Activated CD4-positive, alpha-beta T cell treated with anti-CD3 and anti-CD28 coated beads, Interleukin-2, amount 10 ng/mL, durations not matched to agents 7 days and 5 days (primary cell): ENCODE results near the gene UBR3. TPM values are rescaled to one million over a fixed set of nuclear protein-coding genes. Genes with fewer than 3 reads are reported as not detected.
"Not testable (repeated sequence)": the region's sequence is repeated elsewhere in the genome, so short reads cannot be mapped to it uniquely, and the experiment has no call there.

Experiments
- CTCF ChIA-PET: fragments of 350-600 bp; sonication (Branson Sonifier 250); formaldehyde crosslinking; loops from one replicate; lab custom pipeline; 2021; ENCODE audit warnings: antibody characterized with exemption; lab: Charles Lee
- POLR2A ChIA-PET: fragments of 350-600 bp; sonication (Branson Sonifier 250); formaldehyde crosslinking; loops from one replicate; lab custom pipeline; 2021; ENCODE audit warnings: antibody characterized with exemption; lab: Charles Lee
- DNase-seq: peaks from one replicate; pipeline ENCODE4 v3.0.0-alpha.2; 2020
- H3K27ac Mint-ChIP-seq: one replicate; pipeline ENCODE4 v1.8.0; 2021; ENCODE audit warnings: mild to moderate bottlenecking, moderate library complexity, mixed read lengths
- H3K27me3 Mint-ChIP-seq: one replicate; pipeline ENCODE4 v1.8.0; 2021; ENCODE audit warnings: mixed read lengths
- H3K36me3 Mint-ChIP-seq: one replicate; pipeline ENCODE4 v1.8.0; 2021; ENCODE audit warnings: low read depth, mixed read lengths
- H3K4me1 Mint-ChIP-seq: one replicate; pipeline ENCODE4 v1.8.0; 2021; ENCODE audit warnings: mixed read lengths
- H3K4me3 Mint-ChIP-seq: one replicate; pipeline ENCODE4 v1.8.0; 2021; ENCODE audit warnings: mild to moderate bottlenecking, moderate library complexity, mixed read lengths
- H3K9me3 Mint-ChIP-seq: one replicate; pipeline ENCODE4 v1.8.0; 2021; ENCODE audit warnings: mixed read lengths
- total RNA-seq, 2 experiments: library from RNA; stranded (reverse); gene quantifications; one replicate each; pipeline ENCODE4 v1.2.3, GENCODE V29; 2021

The UBR3 gene
- total RNA-seq, 2 experiments from 2014 or later = 22.4 to 27.4 TPM

GRCh38 chr2:169928463-169928864, 101.2 kb downstream of the UBR3 start:
- DNase-seq = peak; percentile 22
- Mint-ChIP-seq H3K4me1 (no peaks in the 10 kb centered on the region), H3K4me3 (no peak overlapping the region), H3K27me3 (no peaks in the 10 kb centered on the region), H3K9me3 (no peaks in the 10 kb centered on the region), H3K27ac (no peak overlapping the region), H3K36me3 (peaks cover 3% of the 10 kb centered on the region)
- CTCF ChIA-PET = no interaction called here
- POLR2A ChIA-PET = no interaction called here

- Mint-ChIP-seq H3K36me3 (peaks cover 16% of the 10 kb centered on the region), H3K9me3 (no peaks in the 10 kb centered on the region), H3K4me3 (no peak overlapping the region), H3K27ac (no peak overlapping the region), H3K4me1 (no peaks in the 10 kb centered on the region), H3K27me3 (no peaks in the 10 kb centered on the region)
- DNase-seq = no peak
- ChIA-PET CTCF (no interaction called here), POLR2A (no interaction called here)
Observed at GRCh38 chr2:169933124-169933711, 106.0 kb downstream of the UBR3 start.

DNA sequence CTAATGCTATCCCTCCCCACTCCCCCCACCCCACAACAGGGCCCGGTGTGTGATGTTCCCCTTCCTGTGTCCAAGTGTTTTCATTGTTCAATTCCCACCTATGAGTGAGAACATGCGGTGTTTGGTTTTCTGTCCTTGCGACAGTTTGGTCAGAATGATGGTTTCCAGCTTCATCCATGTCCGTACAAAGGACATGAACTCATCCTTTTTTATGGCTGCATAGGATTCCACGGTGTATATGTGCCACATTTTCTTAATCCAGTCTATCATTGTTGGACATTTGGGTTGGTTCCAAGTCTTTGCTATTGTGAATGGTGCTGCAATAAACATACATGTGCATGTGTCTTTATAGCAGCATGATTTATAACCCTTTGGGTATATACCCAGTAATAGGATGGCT, 109.4 kb downstream of the UBR3 start:
- POLR2A ChIA-PET, CTCF ChIA-PET, H3K27me3 Mint-ChIP-seq, DNase-seq, H3K4me1 Mint-ChIP-seq, H3K27ac Mint-ChIP-seq, H3K4me3 Mint-ChIP-seq, H3K9me3 Mint-ChIP-seq: not testable (repeated sequence)
- H3K36me3 Mint-ChIP-seq = peaks cover 16% of the 10 kb centered on the region

GRCh38 chr2:169945515-169945914, 118.3 kb downstream of the UBR3 start:
- POLR2A ChIA-PET = no interaction called here
- no peaks in the 10 kb centered on the region for H3K9me3 Mint-ChIP-seq
- H3K4me3 Mint-ChIP-seq = no peak overlapping the region
- H3K27ac Mint-ChIP-seq = no peak overlapping the region
- no peaks in the 10 kb centered on the region for H3K4me1 Mint-ChIP-seq
- DNase-seq = no peak
- CTCF ChIA-PET = interaction anchor here (0.5 kb wide), 1 partner anchor 15 kb away, joined by 3 read pairs; no protein-coding TSS in a partner anchor
- H3K36me3 Mint-ChIP-seq = peaks cover 8% of the 10 kb centered on the region
- H3K27me3 Mint-ChIP-seq = no peaks in the 10 kb centered on the region

- Mint-ChIP-seq H3K4me3 (no peak overlapping the region), H3K4me1 (no peaks in the 10 kb centered on the region)
Observed at GRCh38 chr2:169946092-169946491, 118.8 kb downstream of the UBR3 start.

DNA sequence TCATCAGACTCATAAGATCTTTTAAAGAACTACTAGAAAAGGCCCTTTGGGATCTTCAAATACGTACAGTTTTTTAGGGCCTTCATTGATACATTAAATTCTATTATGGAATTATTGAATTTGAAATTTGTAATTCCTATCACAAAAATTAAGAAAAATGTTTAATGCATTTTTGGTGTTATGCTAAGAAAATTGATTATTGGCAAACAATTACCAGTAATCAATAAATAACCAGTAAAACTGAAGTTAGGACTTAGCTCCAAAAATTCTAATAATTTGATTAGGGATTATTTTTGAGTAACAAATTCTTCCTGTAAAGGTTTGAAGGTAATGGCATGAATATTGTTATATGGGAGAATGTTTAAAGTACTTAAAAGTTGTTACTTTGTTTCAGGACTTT, 119.3 kb downstream of the UBR3 start:
- POLR2A ChIA-PET = no interaction called here
- no peaks in the 10 kb centered on the region for H3K27me3 Mint-ChIP-seq
- no peaks in the 10 kb centered on the region for H3K9me3 Mint-ChIP-seq
- H3K4me1 Mint-ChIP-seq = no peaks in the 10 kb centered on the region
- peaks cover 9% of the 10 kb centered on the region for H3K36me3 Mint-ChIP-seq
- H3K4me3 Mint-ChIP-seq = no peak overlapping the region
- CTCF ChIA-PET = no interaction called here
- no peak for DNase-seq
- no peak overlapping the region for H3K27ac Mint-ChIP-seq

More at GRCh38 chr2:169946092-169946491, 118.8 kb downstream of the UBR3 start:
- CTCF ChIA-PET = interaction anchor here (0.5 kb wide), 1 partner anchor 15 kb away, joined by 3 read pairs; no protein-coding TSS in a partner anchor
- no peaks in the 10 kb centered on the region for H3K9me3 Mint-ChIP-seq
- peaks cover 9% of the 10 kb centered on the region for H3K36me3 Mint-ChIP-seq
- POLR2A ChIA-PET = no interaction called here
- DNase-seq = no peak
- no peak overlapping the region for H3K27ac Mint-ChIP-seq
- H3K27me3 Mint-ChIP-seq = no peaks in the 10 kb centered on the region

GRCh38 chr2:169955940-169956339, 128.7 kb downstream of the UBR3 start:
- ChIA-PET CTCF (no interaction called here), POLR2A (no interaction called here)
- peaks cover 5% of the 10 kb centered on the region for H3K9me3 Mint-ChIP-seq
- no peak for DNase-seq
- H3K4me3 Mint-ChIP-seq = no peak overlapping the region
- H3K36me3 Mint-ChIP-seq = peaks cover 27% of the 10 kb centered on the region
- no peaks in the 10 kb centered on the region for H3K27me3 Mint-ChIP-seq
- no peaks in the 10 kb centered on the region for H3K4me1 Mint-ChIP-seq
- no peak overlapping the region for H3K27ac Mint-ChIP-seq

DNA sequence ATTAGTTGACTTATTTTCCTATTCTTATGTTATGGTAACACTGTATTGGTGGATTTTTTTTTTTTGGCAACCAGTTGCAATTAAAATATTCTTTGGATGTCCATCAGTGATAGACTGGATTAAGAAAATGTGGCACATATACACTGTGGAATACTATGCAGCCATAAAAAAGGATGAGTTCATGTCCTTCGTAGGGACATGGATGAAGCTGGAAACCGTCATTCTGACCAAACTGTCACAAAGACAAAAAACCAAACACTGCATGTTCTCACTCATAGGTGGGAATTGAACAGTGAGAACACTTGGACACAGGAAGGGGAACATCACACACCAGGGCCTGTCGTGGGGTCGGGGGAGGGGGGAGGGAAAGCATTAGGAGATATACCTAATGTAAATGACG, 130.0 kb downstream of the UBR3 start:
- POLR2A ChIA-PET, CTCF ChIA-PET, DNase-seq: not testable (repeated sequence)

DNA sequence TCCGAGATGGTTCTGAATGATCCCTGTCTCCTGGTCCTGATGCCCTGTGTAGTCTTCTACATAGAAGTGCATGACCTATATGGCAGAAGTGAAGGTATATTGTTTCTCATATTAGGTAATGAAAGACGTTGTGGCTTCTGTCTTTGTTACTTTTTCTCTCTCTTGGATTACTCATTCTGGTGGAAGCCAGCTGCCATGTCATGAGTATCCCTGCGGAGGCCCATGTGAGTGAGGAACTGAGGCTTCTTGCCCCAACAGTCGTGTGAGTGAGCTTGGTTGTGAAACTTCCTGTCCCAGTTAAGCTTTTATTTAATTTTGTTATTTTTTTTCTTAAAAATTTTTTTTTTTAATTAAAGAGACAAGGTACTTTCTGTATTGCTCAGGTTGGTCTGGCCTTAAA, 134.7 kb downstream of the UBR3 start:
- Mint-ChIP-seq H3K9me3 (peaks cover 4% of the 10 kb centered on the region), H3K4me1 (no peaks in the 10 kb centered on the region), H3K27me3 (no peaks in the 10 kb centered on the region), H3K4me3 (no peak overlapping the region), H3K36me3 (peaks cover 26% of the 10 kb centered on the region), H3K27ac (no peak overlapping the region)
- ChIA-PET POLR2A (no interaction called here), CTCF (no interaction called here)
- DNase-seq = no peak

More for the DNA sequence above, 130.0 kb downstream of the UBR3 start:
- H3K4me3 Mint-ChIP-seq, H3K9me3 Mint-ChIP-seq, H3K27ac Mint-ChIP-seq, H3K4me1 Mint-ChIP-seq, H3K27me3 Mint-ChIP-seq: not testable (repeated sequence)
- peaks cover 32% of the 10 kb centered on the region for H3K36me3 Mint-ChIP-seq

- H3K9me3 Mint-ChIP-seq = no peaks in the 10 kb centered on the region
- no peaks in the 10 kb centered on the region for H3K4me1 Mint-ChIP-seq
- ChIA-PET CTCF (no interaction called here), POLR2A (no interaction called here)
- no peak for DNase-seq
- peaks cover 19% of the 10 kb centered on the region for H3K36me3 Mint-ChIP-seq
- no peak overlapping the region for H3K27ac Mint-ChIP-seq
- no peaks in the 10 kb centered on the region for H3K27me3 Mint-ChIP-seq
- H3K4me3 Mint-ChIP-seq = no peak overlapping the region
Observed at GRCh38 chr2:169963786-169964185, 136.5 kb downstream of the UBR3 start.

DNA sequence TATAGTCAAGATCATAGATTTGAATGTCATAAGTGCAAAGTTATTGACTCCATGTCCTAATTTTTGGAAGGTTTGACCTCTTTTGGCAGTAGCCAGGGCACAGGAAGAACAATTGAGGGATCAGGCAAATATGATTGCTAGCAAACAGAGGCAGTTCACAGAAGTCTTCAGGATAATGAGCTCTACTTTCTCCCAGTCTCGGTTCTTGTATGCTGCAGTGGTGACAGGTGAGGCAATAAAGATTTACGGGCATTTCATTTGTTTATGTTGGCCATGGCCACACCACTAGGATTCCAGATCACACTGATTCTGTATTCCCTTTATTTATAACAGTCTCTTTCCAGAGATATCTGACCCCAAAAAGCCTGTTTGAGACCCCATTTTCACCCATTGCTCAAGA, 137.5 kb downstream of the UBR3 start:
- ChIA-PET CTCF (no interaction called here), POLR2A (interaction anchor here (0.5 kb wide), 1 partner anchor 869 kb away, joined by 3 read pairs; no protein-coding TSS in a partner anchor)
- no peak overlapping the region for H3K27ac Mint-ChIP-seq
- H3K36me3 Mint-ChIP-seq = peaks cover 16% of the 10 kb centered on the region
- DNase-seq = no peak
- no peak overlapping the region for H3K4me3 Mint-ChIP-seq
- no peaks in the 10 kb centered on the region for H3K27me3 Mint-ChIP-seq
- no peaks in the 10 kb centered on the region for H3K9me3 Mint-ChIP-seq
- H3K4me1 Mint-ChIP-seq = no peaks in the 10 kb centered on the region

- Mint-ChIP-seq H3K4me3 (no peak overlapping the region), H3K27me3 (no peaks in the 10 kb centered on the region), H3K27ac (no peak overlapping the region), H3K4me1 (no peaks in the 10 kb centered on the region), H3K9me3 (no peaks in the 10 kb centered on the region), H3K36me3 (peaks cover 20% of the 10 kb centered on the region)
- no peak for DNase-seq
- ChIA-PET CTCF (no interaction called here), POLR2A (no interaction called here)
Observed at GRCh38 chr2:169965495-169965894, 138.2 kb downstream of the UBR3 start.

DNA sequence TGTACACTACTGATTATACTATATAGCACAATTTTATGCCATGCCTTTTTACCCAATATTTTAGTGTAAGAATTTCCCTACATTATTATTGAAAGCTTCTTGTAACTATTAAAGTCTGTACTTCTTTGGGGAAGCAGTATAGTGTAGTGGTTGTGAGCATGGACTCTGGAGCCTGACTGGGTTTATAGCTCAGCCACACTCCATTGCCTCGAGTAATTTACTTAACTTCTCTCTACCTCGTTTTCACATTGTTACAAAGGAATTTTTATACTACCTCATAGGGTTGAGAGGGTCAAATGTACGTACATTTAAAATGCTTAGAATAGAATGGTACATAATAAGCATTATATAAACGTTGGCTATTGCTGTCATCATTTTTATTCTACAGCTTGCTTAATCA, 139.2 kb downstream of the UBR3 start:
- no peaks in the 10 kb centered on the region for H3K4me1 Mint-ChIP-seq
- ChIA-PET POLR2A (no interaction called here), CTCF (no interaction called here)
- no peak for DNase-seq
- no peak overlapping the region for H3K27ac Mint-ChIP-seq
- peaks cover 16% of the 10 kb centered on the region for H3K36me3 Mint-ChIP-seq
- no peak overlapping the region for H3K4me3 Mint-ChIP-seq
- H3K27me3 Mint-ChIP-seq = no peaks in the 10 kb centered on the region
- no peaks in the 10 kb centered on the region for H3K9me3 Mint-ChIP-seq

GRCh38 chr2:169968743-169969142, 141.5 kb downstream of the UBR3 start:
- Mint-ChIP-seq H3K9me3 (peaks cover 2% of the 10 kb centered on the region), H3K4me1 (no peaks in the 10 kb centered on the region), H3K27me3 (no peaks in the 10 kb centered on the region), H3K27ac (no peak overlapping the region), H3K36me3 (peaks cover 13% of the 10 kb centered on the region), H3K4me3 (no peak overlapping the region)
- CTCF ChIA-PET = no interaction called here
- POLR2A ChIA-PET = no interaction called here
- no peak for DNase-seq
